Right atrium auricular region (tissue), 2 donors: Measurements from ENCODE around the gene BOD1L2. TPM values are rescaled to one million over a fixed set of nuclear protein-coding genes. Genes with fewer than 3 reads are reported as not detected.

Experiments used
- DNase-seq: peaks from one replicate; pipeline ENCODE4 v3.0.0-alpha.2; 2019; ENCODE audit warnings: low spot score
- H3K27ac ChIP-seq, 2 donors: fragments of 200-600 bp; sonication (generic); 1 replicate in 1 of 2; 2 replicates in 1 of 2; pipeline ENCODE4 v1.5.1; 2016 to 2019
- H3K27me3 ChIP-seq, 2 donors: fragments of 200-600 bp; sonication (generic); one replicate each; pipeline versions ENCODE4 v1.5.1 to v1.6.0; 2017 to 2019
- H3K36me3 ChIP-seq: fragments of 200-600 bp; sonication (generic); one replicate; pipeline ENCODE4 v1.5.1; 2016
- H3K4me1 ChIP-seq, 2 donors: fragments of 200-600 bp; sonication (generic); one replicate each; pipeline versions ENCODE4 v1.5.1 to v1.6.0; 2017 to 2019
- H3K4me3 ChIP-seq, 2 donors: fragments of 200-600 bp; sonication (generic); 1 replicate in 1 of 2; 2 replicates in 1 of 2; pipeline ENCODE4 v1.5.1; 2017 to 2019; ENCODE audit warnings: mild to moderate bottlenecking in 1 of 2, moderate library complexity in 1 of 2
- H3K9me3 ChIP-seq, 2 donors: fragments of 200-600 bp; sonication (generic); one replicate each; pipeline ENCODE4 v1.5.1; 2019
- CTCF ChIP-seq, 2 donors: fragments of 200-600 bp; sonication (generic); IDR thresholded peaks; one replicate each; pipeline ENCODE4 v1.5.1; 2019; ENCODE audit warnings: antibody characterized with exemption in 2 of 2
- total RNA-seq, 2 donors: library from RNA; depleted of rRNA; stranded (reverse); fragments of >200 nt; gene quantifications; one replicate each; pipeline ENCODE4 v1.1.0, GENCODE V29; 2016

BOD1L2 gene
- total RNA-seq, 2 donors from 2014 or later = not detected

GRCh38 chr18:57150828-57151227 lies 3.9 kb downstream of the BOD1L2 start:
- no peak for DNase-seq
- Histone ChIP-seq H3K4me1 (no peaks in the 10 kb centered on the region), H3K9me3 (no peaks in the 10 kb centered on the region), H3K27ac (no peak overlapping the region), H3K36me3 (no peaks in the 10 kb centered on the region), H3K27me3 (no peaks in the 10 kb centered on the region), H3K4me3 (no peak overlapping the region)
- no peak for TF ChIP-seq CTCF (IDR thresholded peaks at IDR 0.05)

- no peak for DNase-seq
- no peaks in the 10 kb centered on the region for H3K36me3 ChIP-seq
- no peaks in the 10 kb centered on the region for H3K9me3 ChIP-seq
- H3K4me3 ChIP-seq = no peak overlapping the region
- H3K4me1 ChIP-seq = no peaks in the 10 kb centered on the region
- no peak overlapping the region for H3K27ac ChIP-seq
- H3K27me3 ChIP-seq = no peaks in the 10 kb centered on the region
- TF ChIP-seq CTCF (IDR thresholded peaks at IDR 0.05) = no peak
Measured at GRCh38 chr18:57154191-57154830, 7.4 kb downstream of the BOD1L2 start.

- Histone ChIP-seq H3K36me3 (no peaks in the 10 kb centered on the region), H3K4me3 (no peak overlapping the region), H3K27me3 (no peaks in the 10 kb centered on the region), H3K27ac (no peak overlapping the region), H3K4me1 (no peaks in the 10 kb centered on the region), H3K9me3 (peaks cover 0 to 9% of the 10 kb centered on the region in 2 donors)
- no peak for TF ChIP-seq CTCF (IDR thresholded peaks at IDR 0.05)
- no peak for DNase-seq
Measured at GRCh38 chr18:57164401-57164800, 17.5 kb downstream of the BOD1L2 start.

- H3K9me3 ChIP-seq = peaks cover 0 to 6% of the 10 kb centered on the region in 2 donors
- no peaks in the 10 kb centered on the region for H3K4me1 ChIP-seq
- no peaks in the 10 kb centered on the region for H3K36me3 ChIP-seq
- no peak for DNase-seq
- no peak for TF ChIP-seq CTCF (IDR thresholded peaks at IDR 0.05)
- H3K4me3 ChIP-seq = no peak overlapping the region
- H3K27ac ChIP-seq = no peak overlapping the region
- H3K27me3 ChIP-seq = no peaks in the 10 kb centered on the region
Measured at GRCh38 chr18:57167617-57168308, 20.9 kb downstream of the BOD1L2 start.

- H3K4me1 ChIP-seq = no peaks in the 10 kb centered on the region
- DNase-seq = no peak
- no peak for TF ChIP-seq CTCF (IDR thresholded peaks at IDR 0.05)
- no peaks in the 10 kb centered on the region for H3K27me3 ChIP-seq
- H3K4me3 ChIP-seq = no peak overlapping the region
- no peaks in the 10 kb centered on the region for H3K36me3 ChIP-seq
- H3K27ac ChIP-seq = no peak overlapping the region
- H3K9me3 ChIP-seq = peaks cover 0 to 5% of the 10 kb centered on the region in 2 donors
Measured at GRCh38 chr18:57171026-57171425, 24.1 kb downstream of the BOD1L2 start.
